GM13977 (cell line): Measurements from ENCODE around the gene HIVEP3.
"Not testable (repeated sequence)": the region's sequence is repeated elsewhere in the genome, so short reads cannot be mapped to it uniquely, and the experiment has no call there.

Experiments used
- DNase-seq: peaks from one replicate; pipeline ENCODE4 v3.0.0; 2012; ENCODE audit warnings: low spot score
- in situ Hi-C: fragments of 300-500 bp; cut with MboI; formaldehyde crosslinking; loops from one replicate; pipeline ENCODE4 v1.12.0; 2022; ENCODE audit warnings: low sequenced_read_pairs, low pct_unique_long_range_greater_than_20kb, mixed read lengths, inconsistent platforms; ENCODE audit not compliant: unreplicated experiment
- TF ChIP-seq, protein P1 (sequence below): IDR thresholded peaks from 2 replicates; pipeline ENCODE4 v1.5.1; 2012; ENCODE audit warnings: mild to moderate bottlenecking, control low read depth; ENCODE audit not compliant: insufficient read depth; ENCODE audit errors: extremely low read depth, missing control alignments

Gene HIVEP3

GRCh38 chr1:41954533-41954944 is 35.8 kb upstream of the HIVEP3 start:
- DNase-seq: no peak
- in situ Hi-C loops: no loop called here
- TF ChIP-seq, protein P1, sequence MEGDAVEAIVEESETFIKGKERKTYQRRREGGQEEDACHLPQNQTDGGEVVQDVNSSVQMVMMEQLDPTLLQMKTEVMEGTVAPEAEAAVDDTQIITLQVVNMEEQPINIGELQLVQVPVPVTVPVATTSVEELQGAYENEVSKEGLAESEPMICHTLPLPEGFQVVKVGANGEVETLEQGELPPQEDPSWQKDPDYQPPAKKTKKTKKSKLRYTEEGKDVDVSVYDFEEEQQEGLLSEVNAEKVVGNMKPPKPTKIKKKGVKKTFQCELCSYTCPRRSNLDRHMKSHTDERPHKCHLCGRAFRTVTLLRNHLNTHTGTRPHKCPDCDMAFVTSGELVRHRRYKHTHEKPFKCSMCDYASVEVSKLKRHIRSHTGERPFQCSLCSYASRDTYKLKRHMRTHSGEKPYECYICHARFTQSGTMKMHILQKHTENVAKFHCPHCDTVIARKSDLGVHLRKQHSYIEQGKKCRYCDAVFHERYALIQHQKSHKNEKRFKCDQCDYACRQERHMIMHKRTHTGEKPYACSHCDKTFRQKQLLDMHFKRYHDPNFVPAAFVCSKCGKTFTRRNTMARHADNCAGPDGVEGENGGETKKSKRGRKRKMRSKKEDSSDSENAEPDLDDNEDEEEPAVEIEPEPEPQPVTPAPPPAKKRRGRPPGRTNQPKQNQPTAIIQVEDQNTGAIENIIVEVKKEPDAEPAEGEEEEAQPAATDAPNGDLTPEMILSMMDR: no peak

GRCh38 chr1:41953291-41953690 is 34.6 kb upstream of the HIVEP3 start:
- TF ChIP-seq, protein P1: no peak
- DNase-seq: no peak
- in situ Hi-C loops: no loop called here

GRCh38 chr1:41952208-41952607 is 33.5 kb upstream of the HIVEP3 start:
- no peak for DNase-seq
- TF ChIP-seq, protein P1: no peak

GRCh38 chr1:41951492-41951891 is 32.8 kb upstream of the HIVEP3 start:
- in situ Hi-C loops, DNase-seq: not testable (repeated sequence)

More at GRCh38 chr1:41952208-41952607, 33.5 kb upstream of the HIVEP3 start:
- in situ Hi-C loops: no loop called here

DNA sequence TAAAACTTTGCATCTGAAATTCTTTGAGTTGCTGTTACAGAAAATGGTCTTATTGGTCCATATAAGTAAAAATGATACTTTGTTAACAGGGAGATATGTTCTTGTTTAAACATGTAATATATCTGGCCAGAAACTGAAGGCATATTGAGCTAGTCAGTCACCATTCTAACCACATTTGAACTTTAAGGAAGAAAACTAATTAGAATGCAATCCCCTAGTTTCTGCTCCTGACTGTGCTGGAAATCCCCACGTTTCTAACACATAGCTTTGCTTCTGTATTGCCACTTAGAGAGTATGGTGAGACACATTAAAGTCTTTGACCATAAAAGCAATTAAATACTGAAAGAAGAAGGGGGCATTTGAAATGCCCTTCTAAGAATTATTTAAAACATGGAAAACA is 32.1 kb upstream of the HIVEP3 start:
- TF ChIP-seq, protein P1: no peak
- in situ Hi-C loops: no loop called here
- peak; percentile 48 for DNase-seq

GRCh38 chr1:41945946-41946345 is 27.2 kb upstream of the HIVEP3 start:
- in situ Hi-C loops, DNase-seq: not testable (repeated sequence)

GRCh38 chr1:41943717-41944116 is 25.0 kb upstream of the HIVEP3 start:
- no peak for DNase-seq
- in situ Hi-C loops: no loop called here
- TF ChIP-seq, protein P1: no peak

DNA sequence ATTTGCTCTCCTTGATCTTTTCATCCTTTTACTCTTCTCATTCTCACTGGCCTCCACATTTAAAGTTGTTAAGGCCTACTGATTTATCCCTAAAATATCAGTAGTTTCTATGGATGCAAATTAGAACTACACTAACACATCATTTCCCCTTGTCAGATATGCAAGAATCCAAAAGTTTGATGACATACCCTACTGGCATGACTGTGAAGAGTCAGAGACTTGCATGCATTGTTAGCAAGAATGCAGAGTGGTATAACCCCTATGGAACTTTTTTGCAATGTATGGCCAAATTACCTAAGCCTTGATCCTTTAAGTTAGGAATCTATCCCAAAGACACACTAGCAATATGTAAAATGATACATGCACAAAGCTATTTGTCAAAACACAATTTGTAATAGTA is 23.6 kb upstream of the HIVEP3 start:
- in situ Hi-C loops: no loop called here
- TF ChIP-seq, protein P1: no peak
- DNase-seq: no peak
